HCT116 (cell line): ENCODE results near the gene TAPT1.

ENCODE experiments used
- CEBPB ChIP-seq: IDR thresholded peaks from 2 replicates; pipeline ENCODE4 v1.6.1; 2012; ENCODE audit warnings: low read depth
- CTCF ChIP-seq, 3 experiments: fragments of 200-600 bp in 1 of 3; sonication (generic) in 1 of 3; IDR thresholded peaks in 2 of 3; conservative IDR thresholded peaks in 1 of 3; 2 replicates each; pipeline ENCODE4 v1.5.1; 2012 to 2017; ENCODE audit warnings: low read depth in 2 of 3, low read length in 2 of 3, antibody characterized with exemption in 1 of 3, borderline replicate concordance in 1 of 3, control low read depth in 1 of 3, mild to moderate bottlenecking in 1 of 3, mixed read lengths in 1 of 3, mixed run types in 1 of 3, moderate library complexity in 1 of 3; ENCODE audit not compliant: insufficient read depth in 1 of 3
- POLR2A ChIP-seq: IDR thresholded peaks from 2 replicates; pipeline ENCODE4 v1.7.0; 2011; ENCODE audit warnings: borderline replicate concordance; ENCODE audit not compliant: insufficient read depth, insufficient read length; ENCODE audit errors: extremely low read depth
- REST ChIP-seq: IDR thresholded peaks from 2 replicates; pipeline ENCODE4 v1.6.1; 2012; ENCODE audit warnings: low read depth

- TF ChIP-seq POLR2A (no peak), CTCF (IDR thresholded peaks at IDR 0.05 in 2 of 3, conservative IDR thresholded peaks at IDR 0.05 in 1 of 3; ENCODE audit: borderline replicate concordance in 1 of 3, insufficient read depth in 1 of 3, low read depth in 2 of 3, low read length in 2 of 3) (no peak), REST (no peak), CEBPB (no peak)
Measured at GRCh38 chr4:16183604-16184003, 42.7 kb downstream of the TAPT1 start.
